HepG2 (cell line): ENCODE measurements around the gene TSPAN18. TPM values are rescaled to one million over a fixed set of nuclear protein-coding genes. Genes with fewer than 3 reads are reported as not detected.

ENCODE experiments used
- HCFC1 ChIP-seq: fragments of 150-350 bp; IDR thresholded peaks from 2 replicates; pipeline ENCODE4 v1.6.1; 2014; ENCODE audit warnings: low read depth, low read length
- HOXA9 ChIP-seq: sonication (generic); formaldehyde crosslinking; IDR thresholded peaks from 2 replicates; pipeline ENCODE4 v1.8.1; 2022; ENCODE audit warnings: missing genetic modification reagents, mild to moderate bottlenecking, moderate library complexity, borderline replicate concordance
- KLF13 ChIP-seq: sonication (generic); formaldehyde crosslinking; IDR thresholded peaks from 2 replicates; pipeline ENCODE4 v1.4.0; 2020; ENCODE audit warnings: mild to moderate bottlenecking, missing genetic modification reagents
- MATR3 ChIP-seq: sonication (generic); formaldehyde crosslinking; IDR thresholded peaks from 2 replicates; pipeline ENCODE4 v1.4.0; 2020; ENCODE audit warnings: missing genetic modification reagents
- MTF1 ChIP-seq: sonication (generic); formaldehyde crosslinking; IDR thresholded peaks from 2 replicates; pipeline ENCODE4 v1.5.0; 2020; ENCODE audit warnings: missing genetic modification reagents
- ZNF317 ChIP-seq: sonication (generic); formaldehyde crosslinking; IDR thresholded peaks from 2 replicates; pipeline ENCODE4 v1.5.0; 2020; ENCODE audit warnings: mild to moderate bottlenecking, missing genetic modification reagents
- polyA plus RNA-seq, 8 experiments: library from polyadenylated mRNA; depleted of rRNA in 3 of 8; stranded (reverse) in 7 of 8; unstranded in 1 of 8; fragments of >200 nt; fragmentation: Illumina TruSeq in 4 of 8; extraction: Trizol in 4 of 8; gene quantifications; 2 replicates each; pipeline versions ENCODE4 v1.2.1 to v1.2.3, GENCODE V29; 2011 to 2016; ENCODE audit warnings: low read depth in 4 of 8, missing spikeins in 1 of 8, mixed read lengths in 1 of 8; ENCODE audit not compliant: insufficient read depth in 1 of 8
- total RNA-seq, 5 experiments: library from RNA; depleted of rRNA; stranded (reverse); fragments of >200 nt; fragmentation: Illumina TruSeq; extraction: Trizol; gene quantifications; 2 replicates each; pipeline ENCODE4 v1.2.3, GENCODE V29; 2016; ENCODE audit warnings: low read depth in 1 of 5
- TF ChIP-seq, protein P1 (sequence below): sonication (generic); formaldehyde crosslinking; IDR thresholded peaks from 2 replicates; pipeline ENCODE4 v1.4.0; 2020; ENCODE audit warnings: missing genetic modification reagents
- TF ChIP-seq, protein P2 (sequence below): sonication (generic); formaldehyde crosslinking; IDR thresholded peaks from 2 replicates; pipeline ENCODE4 v1.5.1; 2020; ENCODE audit warnings: mild to moderate bottlenecking, missing genetic modification reagents
- TF ChIP-seq, protein P3 (sequence below): sonication (generic); formaldehyde crosslinking; IDR thresholded peaks from 2 replicates; pipeline ENCODE4 v1.4.0; 2020; ENCODE audit warnings: missing genetic modification reagents
- TF ChIP-seq, protein P4 (sequence below): sonication (generic); formaldehyde crosslinking; IDR thresholded peaks from 2 replicates; pipeline ENCODE4 v1.4.0; 2020; ENCODE audit warnings: mild to moderate bottlenecking, missing genetic modification reagents, borderline replicate concordance

The TSPAN18 gene
- total and polyA plus RNA-seq, 2 of the 13 experiments (the other 11 are each of a cell fraction or from before 2014, with no cell fraction given) = not detected

DNA sequence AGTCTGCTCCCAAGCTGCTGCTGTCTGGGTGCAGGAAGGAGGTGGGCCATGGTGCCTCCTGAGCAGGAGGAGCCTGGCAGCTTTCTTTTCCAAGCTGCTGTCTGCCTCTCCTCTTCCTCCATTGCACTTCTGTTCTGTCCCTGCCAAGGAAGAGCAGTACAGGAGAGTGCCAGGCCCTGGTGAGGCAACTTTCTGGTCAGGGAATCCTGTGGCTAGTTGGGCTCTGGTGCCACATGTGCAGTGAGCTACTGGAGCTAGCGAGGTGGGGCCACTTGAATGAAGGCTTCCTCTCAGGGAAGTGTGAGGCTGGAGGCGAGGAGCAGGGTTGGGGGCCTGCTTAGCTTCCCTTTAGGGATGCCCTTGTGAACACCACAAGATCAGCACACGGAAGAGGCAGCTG is 90.0 kb downstream of the TSPAN18 start (continued):
- TF ChIP-seq, protein P1, sequence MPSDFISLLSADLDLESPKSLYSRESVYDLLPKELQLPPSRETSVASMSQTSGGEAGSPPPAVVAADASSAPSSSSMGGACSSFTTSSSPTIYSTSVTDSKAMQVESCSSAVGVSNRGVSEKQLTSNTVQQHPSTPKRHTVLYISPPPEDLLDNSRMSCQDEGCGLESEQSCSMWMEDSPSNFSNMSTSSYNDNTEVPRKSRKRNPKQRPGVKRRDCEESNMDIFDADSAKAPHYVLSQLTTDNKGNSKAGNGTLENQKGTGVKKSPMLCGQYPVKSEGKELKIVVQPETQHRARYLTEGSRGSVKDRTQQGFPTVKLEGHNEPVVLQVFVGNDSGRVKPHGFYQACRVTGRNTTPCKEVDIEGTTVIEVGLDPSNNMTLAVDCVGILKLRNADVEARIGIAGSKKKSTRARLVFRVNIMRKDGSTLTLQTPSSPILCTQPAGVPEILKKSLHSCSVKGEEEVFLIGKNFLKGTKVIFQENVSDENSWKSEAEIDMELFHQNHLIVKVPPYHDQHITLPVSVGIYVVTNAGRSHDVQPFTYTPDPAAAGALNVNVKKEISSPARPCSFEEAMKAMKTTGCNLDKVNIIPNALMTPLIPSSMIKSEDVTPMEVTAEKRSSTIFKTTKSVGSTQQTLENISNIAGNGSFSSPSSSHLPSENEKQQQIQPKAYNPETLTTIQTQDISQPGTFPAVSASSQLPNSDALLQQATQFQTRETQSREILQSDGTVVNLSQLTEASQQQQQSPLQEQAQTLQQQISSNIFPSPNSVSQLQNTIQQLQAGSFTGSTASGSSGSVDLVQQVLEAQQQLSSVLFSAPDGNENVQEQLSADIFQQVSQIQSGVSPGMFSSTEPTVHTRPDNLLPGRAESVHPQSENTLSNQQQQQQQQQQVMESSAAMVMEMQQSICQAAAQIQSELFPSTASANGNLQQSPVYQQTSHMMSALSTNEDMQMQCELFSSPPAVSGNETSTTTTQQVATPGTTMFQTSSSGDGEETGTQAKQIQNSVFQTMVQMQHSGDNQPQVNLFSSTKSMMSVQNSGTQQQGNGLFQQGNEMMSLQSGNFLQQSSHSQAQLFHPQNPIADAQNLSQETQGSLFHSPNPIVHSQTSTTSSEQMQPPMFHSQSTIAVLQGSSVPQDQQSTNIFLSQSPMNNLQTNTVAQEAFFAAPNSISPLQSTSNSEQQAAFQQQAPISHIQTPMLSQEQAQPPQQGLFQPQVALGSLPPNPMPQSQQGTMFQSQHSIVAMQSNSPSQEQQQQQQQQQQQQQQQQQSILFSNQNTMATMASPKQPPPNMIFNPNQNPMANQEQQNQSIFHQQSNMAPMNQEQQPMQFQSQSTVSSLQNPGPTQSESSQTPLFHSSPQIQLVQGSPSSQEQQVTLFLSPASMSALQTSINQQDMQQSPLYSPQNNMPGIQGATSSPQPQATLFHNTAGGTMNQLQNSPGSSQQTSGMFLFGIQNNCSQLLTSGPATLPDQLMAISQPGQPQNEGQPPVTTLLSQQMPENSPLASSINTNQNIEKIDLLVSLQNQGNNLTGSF (CRISPR knock-in tag) = no peak
- TF ChIP-seq, protein P2, sequence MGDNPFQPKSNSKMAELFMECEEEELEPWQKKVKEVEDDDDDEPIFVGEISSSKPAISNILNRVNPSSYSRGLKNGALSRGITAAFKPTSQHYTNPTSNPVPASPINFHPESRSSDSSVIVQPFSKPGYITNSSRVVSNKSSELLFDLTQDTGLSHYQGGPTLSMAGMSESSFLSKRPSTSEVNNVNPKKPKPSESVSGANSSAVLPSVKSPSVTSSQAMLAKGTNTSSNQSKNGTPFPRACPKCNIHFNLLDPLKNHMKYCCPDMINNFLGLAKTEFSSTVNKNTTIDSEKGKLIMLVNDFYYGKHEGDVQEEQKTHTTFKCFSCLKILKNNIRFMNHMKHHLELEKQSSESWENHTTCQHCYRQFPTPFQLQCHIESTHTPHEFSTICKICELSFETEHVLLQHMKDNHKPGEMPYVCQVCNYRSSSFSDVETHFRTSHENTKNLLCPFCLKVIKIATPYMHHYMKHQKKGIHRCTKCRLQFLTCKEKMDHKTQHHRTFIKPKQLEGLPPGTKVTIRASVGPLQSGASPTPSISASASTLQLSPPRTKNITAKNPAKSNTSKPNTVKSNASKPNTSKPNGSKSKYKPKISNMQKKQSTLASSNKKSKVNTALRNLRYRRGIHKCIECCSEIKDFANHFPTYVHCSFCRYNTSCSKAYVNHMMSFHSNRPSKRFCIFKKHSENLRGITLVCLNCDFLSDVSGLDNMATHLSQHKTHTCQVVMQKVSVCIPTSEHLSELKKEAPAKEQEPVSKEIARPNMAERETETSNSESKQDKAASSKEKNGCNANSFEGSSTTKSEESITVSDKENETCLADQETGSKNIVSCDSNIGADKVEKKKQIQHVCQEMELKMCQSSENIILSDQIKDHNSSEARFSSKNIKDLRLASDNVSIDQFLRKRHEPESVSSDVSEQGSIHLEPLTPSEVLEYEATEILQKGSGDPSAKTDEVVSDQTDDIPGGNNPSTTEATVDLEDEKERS = no peak
- TF ChIP-seq, protein P3, sequence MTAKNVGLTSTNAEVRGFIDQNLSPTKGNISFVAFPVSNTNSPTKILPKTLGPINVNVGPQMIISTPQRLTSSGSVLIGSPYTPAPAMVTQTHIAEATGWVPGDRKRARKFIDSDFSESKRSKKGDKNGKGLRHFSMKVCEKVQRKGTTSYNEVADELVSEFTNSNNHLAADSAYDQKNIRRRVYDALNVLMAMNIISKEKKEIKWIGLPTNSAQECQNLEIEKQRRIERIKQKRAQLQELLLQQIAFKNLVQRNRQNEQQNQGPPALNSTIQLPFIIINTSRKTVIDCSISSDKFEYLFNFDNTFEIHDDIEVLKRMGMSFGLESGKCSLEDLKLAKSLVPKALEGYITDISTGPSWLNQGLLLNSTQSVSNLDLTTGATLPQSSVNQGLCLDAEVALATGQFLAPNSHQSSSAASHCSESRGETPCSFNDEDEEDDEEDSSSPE (CRISPR knock-in tag) = no peak
- TF ChIP-seq, protein P4, sequence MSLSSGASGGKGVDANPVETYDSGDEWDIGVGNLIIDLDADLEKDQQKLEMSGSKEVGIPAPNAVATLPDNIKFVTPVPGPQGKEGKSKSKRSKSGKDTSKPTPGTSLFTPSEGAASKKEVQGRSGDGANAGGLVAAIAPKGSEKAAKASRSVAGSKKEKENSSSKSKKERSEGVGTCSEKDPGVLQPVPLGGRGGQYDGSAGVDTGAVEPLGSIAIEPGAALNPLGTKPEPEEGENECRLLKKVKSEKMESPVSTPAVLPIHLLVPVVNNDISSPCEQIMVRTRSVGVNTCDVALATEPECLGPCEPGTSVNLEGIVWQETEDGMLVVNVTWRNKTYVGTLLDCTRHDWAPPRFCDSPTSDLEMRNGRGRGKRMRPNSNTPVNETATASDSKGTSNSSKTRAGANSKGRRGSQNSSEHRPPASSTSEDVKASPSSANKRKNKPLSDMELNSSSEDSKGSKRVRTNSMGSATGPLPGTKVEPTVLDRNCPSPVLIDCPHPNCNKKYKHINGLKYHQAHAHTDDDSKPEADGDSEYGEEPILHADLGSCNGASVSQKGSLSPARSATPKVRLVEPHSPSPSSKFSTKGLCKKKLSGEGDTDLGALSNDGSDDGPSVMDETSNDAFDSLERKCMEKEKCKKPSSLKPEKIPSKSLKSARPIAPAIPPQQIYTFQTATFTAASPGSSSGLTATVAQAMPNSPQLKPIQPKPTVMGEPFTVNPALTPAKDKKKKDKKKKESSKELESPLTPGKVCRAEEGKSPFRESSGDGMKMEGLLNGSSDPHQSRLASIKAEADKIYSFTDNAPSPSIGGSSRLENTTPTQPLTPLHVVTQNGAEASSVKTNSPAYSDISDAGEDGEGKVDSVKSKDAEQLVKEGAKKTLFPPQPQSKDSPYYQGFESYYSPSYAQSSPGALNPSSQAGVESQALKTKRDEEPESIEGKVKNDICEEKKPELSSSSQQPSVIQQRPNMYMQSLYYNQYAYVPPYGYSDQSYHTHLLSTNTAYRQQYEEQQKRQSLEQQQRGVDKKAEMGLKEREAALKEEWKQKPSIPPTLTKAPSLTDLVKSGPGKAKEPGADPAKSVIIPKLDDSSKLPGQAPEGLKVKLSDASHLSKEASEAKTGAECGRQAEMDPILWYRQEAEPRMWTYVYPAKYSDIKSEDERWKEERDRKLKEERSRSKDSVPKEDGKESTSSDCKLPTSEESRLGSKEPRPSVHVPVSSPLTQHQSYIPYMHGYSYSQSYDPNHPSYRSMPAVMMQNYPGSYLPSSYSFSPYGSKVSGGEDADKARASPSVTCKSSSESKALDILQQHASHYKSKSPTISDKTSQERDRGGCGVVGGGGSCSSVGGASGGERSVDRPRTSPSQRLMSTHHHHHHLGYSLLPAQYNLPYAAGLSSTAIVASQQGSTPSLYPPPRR (CRISPR knock-in tag) = no peak
- TF ChIP-seq MATR3 (CRISPR knock-in tag) = no peak
- no peak for TF ChIP-seq KLF13
- TF ChIP-seq ZNF317 (CRISPR knock-in tag) = no peak
- no peak for TF ChIP-seq HCFC1
- no peak for TF ChIP-seq HOXA9
- TF ChIP-seq MTF1 = no peak
